ENCODE results near the gene ATP4A. TPM values are rescaled to one million over a fixed set of nuclear protein-coding genes. Genes with fewer than 3 reads are reported as not detected.

The ATP4A gene
- total RNA-seq, 1 experiment from 2014 or later, result not detected

- Mint-ChIP-seq H3K27me3 (ENCODE audit: insufficient read depth, unreplicated experiment) (no peaks in the 10 kb centered on the region), H3K9me3 (ENCODE audit: unreplicated experiment) (no peaks in the 10 kb centered on the region), H3K36me3 (ENCODE audit: insufficient read depth, unreplicated experiment) (peaks cover 16% of the 10 kb centered on the region), H3K4me3 (ENCODE audit: unreplicated experiment) (peak overlapping the region; percentile 95), H3K4me1 (ENCODE audit: low read depth, unreplicated experiment) (peaks cover 21% of the 10 kb centered on the region), H3K27ac (ENCODE audit: unreplicated experiment) (peak overlapping the region; percentile 91)
- peaks cover 14% of the 10 kb centered on the region for H3K4me1 ChIP-seq
- H3K27me3 ChIP-seq (replicated peaks; ENCODE audit: control insufficient read depth, insufficient read depth, low read length), result no peaks in the 10 kb centered on the region
- ChIA-PET POLR2A (interaction anchor here (0.6 to 1.1 kb wide), 2 partner anchors 34 to 670 kb away, joined by 3 to 4 read pairs; partner anchors contain the start of gene ZNF565), CTCF (interaction anchor here (1.1 kb wide), 1 partner anchor 148 kb away, joined by 3 read pairs; no protein-coding TSS in a partner anchor)
- H3K4me3 ChIP-seq (ENCODE audit: low read depth, low read length), result peak overlapping the region; percentile 90
- no peak for DNase-seq
- H3K36me3 ChIP-seq (ENCODE audit: control insufficient read depth, insufficient read depth, low read length), result peaks cover 3% of the 10 kb centered on the region; the same call in 1 of the 2 replicates
- TF ChIP-seq CTCF (IDR thresholded peaks at IDR 0.05; ENCODE audit: insufficient read depth in 1 of 2, low read depth in 1 of 2, low read length in 1 of 2, severe bottlenecking in 1 of 2, unreplicated experiment in 1 of 2), result no peak
- BruUV-seq (replicated peaks), result no TSS peak
- intact Hi-C loops (cut with micrococcal nuclease; ENCODE audit: unreplicated experiment), result no loop called here
- H3K9me3 ChIP-seq, result no peaks in the 10 kb centered on the region
These were observed 19.2 kb downstream of the ATP4A start for GRCh38 chr19:35544110-35544802.

- H3K27me3 Mint-ChIP-seq (ENCODE audit: insufficient read depth, unreplicated experiment), result no peaks in the 10 kb centered on the region
- TF ChIP-seq CTCF (IDR thresholded peaks at IDR 0.05; ENCODE audit: insufficient read depth in 1 of 2, low read depth in 1 of 2, low read length in 1 of 2, severe bottlenecking in 1 of 2, unreplicated experiment in 1 of 2), result no peak
- H3K36me3 Mint-ChIP-seq (ENCODE audit: insufficient read depth, unreplicated experiment), result peaks cover 13% of the 10 kb centered on the region
- ChIA-PET CTCF (no interaction called here), POLR2A (interaction anchor here (0.6 to 1.1 kb wide), 2 partner anchors 33 to 671 kb away, joined by 3 to 4 read pairs; partner anchors contain the start of gene ZNF565)
- H3K36me3 ChIP-seq (ENCODE audit: control insufficient read depth, insufficient read depth, low read length), result peaks cover 3% of the 10 kb centered on the region; the same call in 1 of the 2 replicates
- H3K27me3 ChIP-seq (replicated peaks; ENCODE audit: control insufficient read depth, insufficient read depth, low read length), result no peaks in the 10 kb centered on the region
- intact Hi-C loops (cut with micrococcal nuclease; ENCODE audit: unreplicated experiment), result no loop called here
- H3K27ac Mint-ChIP-seq (ENCODE audit: unreplicated experiment), result no peak overlapping the region
- peaks cover 14% of the 10 kb centered on the region for H3K4me1 ChIP-seq
- no peaks in the 10 kb centered on the region for H3K9me3 ChIP-seq
- no peak overlapping the region for H3K4me3 Mint-ChIP-seq (ENCODE audit: unreplicated experiment)
- DNase-seq, result no peak
- no peaks in the 10 kb centered on the region for H3K9me3 Mint-ChIP-seq (ENCODE audit: unreplicated experiment)
- BruUV-seq (replicated peaks), result no TSS peak
- H3K4me1 Mint-ChIP-seq (ENCODE audit: low read depth, unreplicated experiment), result peaks cover 18% of the 10 kb centered on the region
- H3K4me3 ChIP-seq (ENCODE audit: low read depth, low read length), result no peak overlapping the region
These were observed 20.0 kb downstream of the ATP4A start for GRCh38 chr19:35543280-35544109.

- no TSS peak for BruUV-seq (replicated peaks)
- Mint-ChIP-seq H3K9me3 (ENCODE audit: unreplicated experiment) (no peaks in the 10 kb centered on the region), H3K4me1 (ENCODE audit: low read depth, unreplicated experiment) (peaks cover 17% of the 10 kb centered on the region), H3K36me3 (ENCODE audit: insufficient read depth, unreplicated experiment) (peaks cover 10% of the 10 kb centered on the region), H3K4me3 (ENCODE audit: unreplicated experiment) (no peak overlapping the region), H3K27me3 (ENCODE audit: insufficient read depth, unreplicated experiment) (no peaks in the 10 kb centered on the region), H3K27ac (ENCODE audit: unreplicated experiment) (no peak overlapping the region)
- ChIA-PET CTCF (no interaction called here), POLR2A (no interaction called here)
- intact Hi-C loops (cut with micrococcal nuclease; ENCODE audit: unreplicated experiment), result no loop called here
- no peak for TF ChIP-seq CTCF (IDR thresholded peaks at IDR 0.05; ENCODE audit: insufficient read depth in 1 of 2, low read depth in 1 of 2, low read length in 1 of 2, severe bottlenecking in 1 of 2, unreplicated experiment in 1 of 2)
- Histone ChIP-seq H3K36me3 (ENCODE audit: control insufficient read depth, insufficient read depth, low read length) (peaks cover under 1% of the 10 kb centered on the region; the same call in 1 of the 2 replicates), H3K4me3 (ENCODE audit: low read depth, low read length) (no peak overlapping the region), H3K4me1 (peaks cover 14% of the 10 kb centered on the region), H3K27me3 (replicated peaks; ENCODE audit: control insufficient read depth, insufficient read depth, low read length) (no peaks in the 10 kb centered on the region), H3K9me3 (no peaks in the 10 kb centered on the region)
- no peak for DNase-seq
These were observed 21.2 kb downstream of the ATP4A start for GRCh38 chr19:35542209-35542608.

Data from Caco-2 (cell line).